Measurements from ENCODE around the gene FARSB. TPM values are rescaled to one million over a fixed set of nuclear protein-coding genes. Genes with fewer than 3 reads are reported as not detected.
A peak's percentile ranks its signal among the peaks of the same experiment; 100 is the strongest.

The FARSB gene
- total RNA-seq, 1 experiment from 2014 or later, result 31.0 TPM

DNA sequence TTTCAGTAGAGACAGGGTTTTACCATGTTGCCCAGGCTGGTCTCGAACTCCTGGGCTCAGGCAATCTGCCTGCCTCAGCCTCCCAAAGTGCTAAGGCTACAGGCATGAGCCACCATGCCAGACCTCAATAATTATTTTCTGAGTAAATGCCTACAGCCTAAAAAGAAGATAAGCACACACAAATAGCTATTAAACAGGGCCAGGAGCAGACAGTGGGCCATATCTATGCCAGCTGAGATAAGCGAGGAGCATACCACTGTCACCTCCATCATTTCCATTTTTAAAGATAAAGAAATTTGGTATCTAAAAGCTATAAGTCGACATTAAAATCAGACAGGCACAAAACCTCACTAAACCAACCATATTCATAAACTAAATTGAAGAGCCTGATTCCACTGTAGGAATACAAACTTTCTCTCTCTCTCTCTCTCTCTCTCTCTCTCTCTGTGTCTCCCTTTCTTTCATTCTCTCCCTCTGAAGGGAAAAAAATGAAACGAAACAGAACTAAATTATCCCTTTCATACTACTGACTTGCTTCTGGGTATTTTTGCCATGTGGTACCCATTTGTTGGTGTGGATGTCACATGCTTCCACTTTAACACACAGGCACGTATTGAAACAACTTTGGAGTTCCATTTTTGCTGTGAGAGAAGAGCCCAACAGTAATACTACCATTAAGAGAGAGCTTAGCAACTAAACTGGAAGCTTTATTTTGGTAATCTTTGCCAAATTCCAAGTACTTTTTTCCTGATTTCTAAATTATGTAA, 51.0 kb downstream of the FARSB start (continued):
- TF ChIP-seq FOXP4 (CRISPR knock-in tag; IDR thresholded peaks at IDR 0.05), result no peak

DNA sequence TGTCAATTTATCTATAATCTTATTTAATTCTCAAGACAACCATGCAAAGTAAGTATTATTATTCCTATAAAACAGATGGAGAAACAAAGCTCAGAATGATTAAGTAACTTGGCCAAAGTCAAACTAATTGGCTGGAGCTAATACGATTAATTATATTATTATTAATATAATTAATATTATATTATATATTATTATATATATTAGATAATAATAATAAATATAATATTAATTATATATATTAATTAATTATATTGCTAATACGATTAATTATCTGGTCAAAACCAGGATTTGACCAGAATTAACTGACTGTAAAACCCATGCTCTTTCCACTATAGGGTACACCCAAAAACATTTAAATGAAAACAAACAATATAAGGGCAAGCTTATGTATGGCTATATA, 52.4 kb downstream of the FARSB start:
- no peak for ATAC-seq
- Mint-ChIP-seq H3K4me1 (no peaks in the 10 kb centered on the region), H3K9me3 (no peaks in the 10 kb centered on the region), H3K36me3 (peaks cover 13% of the 10 kb centered on the region), H3K4me3 (no peak overlapping the region), H3K27me3 (ENCODE audit: low read depth) (no peaks in the 10 kb centered on the region), H3K27ac (no peak overlapping the region)
- ChIA-PET POLR2A (no interaction called here), CTCF (no interaction called here)
- DNase-seq (ENCODE audit: low spot score), result no peak
- TF ChIP-seq TCF7 (CRISPR knock-in tag; IDR thresholded peaks at IDR 0.05; ENCODE audit: low read depth) (no peak), FOXK1 (CRISPR knock-in tag; IDR thresholded peaks at IDR 0.05) (no peak), HMGA2 (CRISPR knock-in tag; IDR thresholded peaks at IDR 0.05) (peak; percentile 94), JUN (CRISPR knock-in tag; IDR thresholded peaks at IDR 0.05) (no peak)
- TF ChIP-seq, protein P1, sequence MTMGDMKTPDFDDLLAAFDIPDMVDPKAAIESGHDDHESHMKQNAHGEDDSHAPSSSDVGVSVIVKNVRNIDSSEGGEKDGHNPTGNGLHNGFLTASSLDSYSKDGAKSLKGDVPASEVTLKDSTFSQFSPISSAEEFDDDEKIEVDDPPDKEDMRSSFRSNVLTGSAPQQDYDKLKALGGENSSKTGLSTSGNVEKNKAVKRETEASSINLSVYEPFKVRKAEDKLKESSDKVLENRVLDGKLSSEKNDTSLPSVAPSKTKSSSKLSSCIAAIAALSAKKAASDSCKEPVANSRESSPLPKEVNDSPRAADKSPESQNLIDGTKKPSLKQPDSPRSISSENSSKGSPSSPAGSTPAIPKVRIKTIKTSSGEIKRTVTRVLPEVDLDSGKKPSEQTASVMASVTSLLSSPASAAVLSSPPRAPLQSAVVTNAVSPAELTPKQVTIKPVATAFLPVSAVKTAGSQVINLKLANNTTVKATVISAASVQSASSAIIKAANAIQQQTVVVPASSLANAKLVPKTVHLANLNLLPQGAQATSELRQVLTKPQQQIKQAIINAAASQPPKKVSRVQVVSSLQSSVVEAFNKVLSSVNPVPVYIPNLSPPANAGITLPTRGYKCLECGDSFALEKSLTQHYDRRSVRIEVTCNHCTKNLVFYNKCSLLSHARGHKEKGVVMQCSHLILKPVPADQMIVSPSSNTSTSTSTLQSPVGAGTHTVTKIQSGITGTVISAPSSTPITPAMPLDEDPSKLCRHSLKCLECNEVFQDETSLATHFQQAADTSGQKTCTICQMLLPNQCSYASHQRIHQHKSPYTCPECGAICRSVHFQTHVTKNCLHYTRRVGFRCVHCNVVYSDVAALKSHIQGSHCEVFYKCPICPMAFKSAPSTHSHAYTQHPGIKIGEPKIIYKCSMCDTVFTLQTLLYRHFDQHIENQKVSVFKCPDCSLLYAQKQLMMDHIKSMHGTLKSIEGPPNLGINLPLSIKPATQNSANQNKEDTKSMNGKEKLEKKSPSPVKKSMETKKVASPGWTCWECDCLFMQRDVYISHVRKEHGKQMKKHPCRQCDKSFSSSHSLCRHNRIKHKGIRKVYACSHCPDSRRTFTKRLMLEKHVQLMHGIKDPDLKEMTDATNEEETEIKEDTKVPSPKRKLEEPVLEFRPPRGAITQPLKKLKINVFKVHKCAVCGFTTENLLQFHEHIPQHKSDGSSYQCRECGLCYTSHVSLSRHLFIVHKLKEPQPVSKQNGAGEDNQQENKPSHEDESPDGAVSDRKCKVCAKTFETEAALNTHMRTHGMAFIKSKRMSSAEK (CRISPR knock-in tag; IDR thresholded peaks at IDR 0.05; ENCODE audit: borderline replicate concordance), result no peak
- TF ChIP-seq, protein P2, sequence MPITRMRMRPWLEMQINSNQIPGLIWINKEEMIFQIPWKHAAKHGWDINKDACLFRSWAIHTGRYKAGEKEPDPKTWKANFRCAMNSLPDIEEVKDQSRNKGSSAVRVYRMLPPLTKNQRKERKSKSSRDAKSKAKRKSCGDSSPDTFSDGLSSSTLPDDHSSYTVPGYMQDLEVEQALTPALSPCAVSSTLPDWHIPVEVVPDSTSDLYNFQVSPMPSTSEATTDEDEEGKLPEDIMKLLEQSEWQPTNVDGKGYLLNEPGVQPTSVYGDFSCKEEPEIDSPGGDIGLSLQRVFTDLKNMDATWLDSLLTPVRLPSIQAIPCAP (CRISPR knock-in tag; IDR thresholded peaks at IDR 0.05), result no peak

GRCh38 chr2:222598611-222599010, 57.3 kb downstream of the FARSB start:
- ATAC-seq, result no peak
- peaks cover 28% of the 10 kb centered on the region for H3K36me3 Mint-ChIP-seq
- TF ChIP-seq, protein P3, sequence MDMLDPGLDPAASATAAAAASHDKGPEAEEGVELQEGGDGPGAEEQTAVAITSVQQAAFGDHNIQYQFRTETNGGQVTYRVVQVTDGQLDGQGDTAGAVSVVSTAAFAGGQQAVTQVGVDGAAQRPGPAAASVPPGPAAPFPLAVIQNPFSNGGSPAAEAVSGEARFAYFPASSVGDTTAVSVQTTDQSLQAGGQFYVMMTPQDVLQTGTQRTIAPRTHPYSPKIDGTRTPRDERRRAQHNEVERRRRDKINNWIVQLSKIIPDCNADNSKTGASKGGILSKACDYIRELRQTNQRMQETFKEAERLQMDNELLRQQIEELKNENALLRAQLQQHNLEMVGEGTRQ (CRISPR knock-in tag; IDR thresholded peaks at IDR 0.05), result no peak
- no peak for TF ChIP-seq ZNF671 (CRISPR knock-in tag; IDR thresholded peaks at IDR 0.05)
- no peak for TF ChIP-seq ZMAT4 (CRISPR knock-in tag; IDR thresholded peaks at IDR 0.05)
- no peak for TF ChIP-seq GRHL2 (CRISPR knock-in tag; IDR thresholded peaks at IDR 0.05; ENCODE audit: insufficient replicate concordance, severe bottlenecking)
- no peak for TF ChIP-seq SMAD3 (CRISPR knock-in tag; IDR thresholded peaks at IDR 0.05; ENCODE audit: borderline replicate concordance)
- TF ChIP-seq E2F4 (CRISPR knock-in tag; IDR thresholded peaks at IDR 0.05; ENCODE audit: borderline replicate concordance, low read depth), result no peak
- TF ChIP-seq AR (CRISPR knock-in tag; IDR thresholded peaks at IDR 0.05), result no peak
- TF ChIP-seq NR3C1 (CRISPR knock-in tag; conservative IDR thresholded peaks at IDR 0.05; ENCODE audit: low read depth), result no peak

More at GRCh38 chr2:222598611-222599010, 57.3 kb downstream of the FARSB start:
- Mint-ChIP-seq H3K4me3 (no peak overlapping the region), H3K27ac (no peak overlapping the region), H3K4me1 (no peaks in the 10 kb centered on the region), H3K9me3 (no peaks in the 10 kb centered on the region), H3K27me3 (ENCODE audit: low read depth) (no peaks in the 10 kb centered on the region)
- DNase-seq (ENCODE audit: low spot score), result no peak
- ChIA-PET CTCF (no interaction called here), POLR2A (no interaction called here)
